K562 (cell line): ENCODE data around the gene PPEF2. TPM values are rescaled to one million over a fixed set of nuclear protein-coding genes. Genes with fewer than 3 reads are reported as not detected.

ENCODE experiments used
- ATAC-seq: fragments of 200-7000 bp; cut with Tn5 transposase; 3 replicates; pipeline ENCODE4 v1.9.1; 2020; ENCODE audit warnings: moderate library complexity
- BruUV-seq: library from RNA; stranded (reverse); fragments of 400-500 nt; replicated peaks from 2 replicates; lab custom pipeline; 2021; lab: Mats Ljungman, UMichigan
- CTCF ChIA-PET: fragments of 300-600 bp; formaldehyde crosslinking; extraction: SDS; loops from one replicate; lab custom pipeline; 2021; ENCODE audit warnings: low intra/inter-chr PET ratio; lab: Yijun Ruan, JAX
- POLR2A ChIA-PET: fragments of 300-600, 350-650 bp; sonication (Branson Sonifier 250); formaldehyde crosslinking; extraction: SDS; loops from one replicate; lab custom pipeline; 2021; ENCODE audit warnings: antibody characterized with exemption, inconsistent platforms; lab: Yijun Ruan, JAX
- DNase-seq, 4 experiments: peaks; one replicate each; pipeline versions ENCODE4 v3.0.0 to v3.0.0-alpha.2; 2011 to 2018; ENCODE audit warnings: low spot score in 3 of 4, mixed read lengths in 3 of 4; ENCODE audit errors: extremely low read depth in 1 of 4
- FAIRE-seq: peaks from 2 replicates; lab custom pipeline; 2011; peaks lifted over from hg19 to GRCh38; lab: Jason Lieb, UNC
- H2AFZ ChIP-seq: 2 replicates; pipeline ENCODE4 v1.6.0; 2011; ENCODE audit warnings: low read depth, low read length, control low read depth, inconsistent platforms
- H3K27ac ChIP-seq: fragments of 200-600 bp; 3 replicates; pipeline ENCODE4 v1.8.0; 2011; ENCODE audit warnings: low read depth, mild to moderate bottlenecking, control low read depth, inconsistent platforms, low read length, moderate library complexity, mixed read lengths; ENCODE audit errors: extremely low read depth
- H3K27me3 ChIP-seq, 2 experiments: fragments of 300-600 bp in 1 of 2; 2 replicates in 1 of 2; 3 replicates in 1 of 2; pipeline versions ENCODE4 v1.6.0 to v1.8.0; 2011; ENCODE audit warnings: inconsistent platforms in 2 of 2, low read length in 2 of 2, mild to moderate bottlenecking in 1 of 2, mixed read lengths in 1 of 2, moderate library complexity in 1 of 2; ENCODE audit not compliant: control insufficient read depth in 2 of 2, insufficient read depth in 2 of 2
- H3K36me3 ChIP-seq: fragments of 300-600 bp; 3 replicates; pipeline ENCODE4 v1.8.0; 2011; ENCODE audit warnings: mild to moderate bottlenecking, low read length, inconsistent platforms; ENCODE audit not compliant: control insufficient read depth, insufficient read depth
- H3K4me1 ChIP-seq, 2 experiments: fragments of 200-600 bp in 1 of 2; replicated peaks in 1 of 2; 2 replicates in 1 of 2; 3 replicates in 1 of 2; pipeline versions ENCODE4 v1.5.1 to v1.8.0; 2011; ENCODE audit warnings: inconsistent platforms in 2 of 2, low read length in 2 of 2, mild to moderate bottlenecking in 1 of 2, mixed read lengths in 1 of 2, moderate library complexity in 1 of 2; ENCODE audit not compliant: control insufficient read depth in 2 of 2, insufficient read depth in 2 of 2
- H3K4me2 ChIP-seq: 2 replicates; pipeline ENCODE4 v1.6.1; 2011; ENCODE audit warnings: low read length, control low read depth, inconsistent platforms, mixed read lengths; ENCODE audit not compliant: insufficient read depth
- H3K4me3 ChIP-seq: fragments of 200-600 bp; sonication (generic), shearing (Covaris generic); 2 replicates; pipeline ENCODE4 v1.5.1; 2016; ENCODE audit warnings: control low read depth, inconsistent platforms
- H3K79me2 ChIP-seq: fragments of 200-600 bp; 3 replicates; pipeline ENCODE4 v1.8.0; 2011; ENCODE audit warnings: low read length, inconsistent platforms; ENCODE audit not compliant: control insufficient read depth, insufficient read depth
- H3K9ac ChIP-seq, 2 experiments: 2 replicates each; pipeline versions ENCODE4 v1.6.0 to v1.6.1; 2011; ENCODE audit warnings: low read depth in 2 of 2, low read length in 2 of 2, control low read depth in 1 of 2, inconsistent platforms in 1 of 2, mild to moderate bottlenecking in 1 of 2, mixed read lengths in 1 of 2; ENCODE audit not compliant: insufficient read depth in 1 of 2
- H3K9me1 ChIP-seq: one replicate; pipeline ENCODE4 v1.6.0; 2011; ENCODE audit warnings: inconsistent platforms, mild to moderate bottlenecking, low read length, moderate library complexity; ENCODE audit not compliant: control insufficient read depth, insufficient read depth
- H3K9me3 ChIP-seq: replicated peaks from 2 replicates; pipeline ENCODE4 v1.5.1; 2011; ENCODE audit warnings: low read depth, low read length, inconsistent platforms; ENCODE audit not compliant: control insufficient read depth, insufficient read depth
- H4K20me1 ChIP-seq: replicated peaks from 2 replicates; pipeline ENCODE4 v1.6.1; 2011; ENCODE audit warnings: low read length, inconsistent platforms, mixed read lengths; ENCODE audit not compliant: control insufficient read depth, insufficient read depth
- CCNT2 ChIP-seq: IDR thresholded peaks from 2 replicates; pipeline ENCODE4 v1.6.1; 2011; ENCODE audit warnings: borderline replicate concordance, low read depth, mild to moderate bottlenecking, moderate library complexity, mixed read lengths, low read length; ENCODE audit not compliant: insufficient read length; ENCODE audit errors: extremely low read depth
- HLTF ChIP-seq: fragments of 450-650 bp; IDR thresholded peaks from 2 replicates; pipeline ENCODE4 v1.6.1; 2016
- HOXB6 ChIP-seq: fragments of 250-450 bp; sonication (Bioruptor Pico); IDR thresholded peaks from 2 replicates; pipeline ENCODE4 v1.5.1; 2022; ENCODE audit warnings: mild to moderate bottlenecking, borderline replicate concordance
- KAT2B ChIP-seq: IDR thresholded peaks from one replicate; pipeline ENCODE4 v1.6.1; 2012; ENCODE audit warnings: low read depth, mild to moderate bottlenecking, control low read depth, inconsistent platforms, low read length, moderate library complexity
- KLF1 ChIP-seq: fragments of 450-650 bp; IDR thresholded peaks from 2 replicates; pipeline ENCODE4 v1.6.1; 2016; ENCODE audit warnings: missing genetic modification characterization, missing compliant biosample characterization
- NR1H2 ChIP-seq: sonication (generic); formaldehyde crosslinking; IDR thresholded peaks from 2 replicates; pipeline ENCODE4 v1.4.0; 2020; ENCODE audit warnings: mild to moderate bottlenecking, missing genetic modification reagents
- NUFIP1 ChIP-seq: fragments of 450-650 bp; IDR thresholded peaks from 2 replicates; pipeline ENCODE4 v1.6.1; 2018; ENCODE audit not compliant: partially characterized antibody
- SAP30 ChIP-seq: fragments of 200-600 bp; sonication (generic); IDR thresholded peaks from 2 replicates; pipeline ENCODE4 v1.6.1; 2012; ENCODE audit warnings: borderline replicate concordance, low read depth, mild to moderate bottlenecking, moderate library complexity, low read length, control low read depth, inconsistent platforms; ENCODE audit not compliant: insufficient read depth, poor library complexity, severe bottlenecking
- ZNF274 ChIP-seq: IDR thresholded peaks from 2 replicates; pipeline ENCODE4 v1.6.1; 2011; ENCODE audit warnings: low read depth, mild to moderate bottlenecking, low read length, moderate library complexity, borderline replicate concordance
- WGBS: fragments of 100-300 bp; shearing (Covaris generic); methylation state at CpG from one replicate; pipeline ENCODE4 v1.1.6; 2016; ENCODE audit warnings: low coverage, mixed read lengths; ENCODE audit not compliant: insufficient coverage; ENCODE audit errors: missing lambda C conversion rate; 5-methylcytosine and 5-hydroxymethylcytosine counted together
- in situ Hi-C: fragments of 300-500 bp; cut with MboI; formaldehyde crosslinking; loops from 4 replicates; pipeline ENCODE4 v1.15.0; 2018; ENCODE audit warnings: inconsistent platforms, mixed read lengths
- intact Hi-C: fragments of 100-400 bp; cut with micrococcal nuclease; formaldehyde crosslinking; loops from 2 replicates; pipeline ENCODE4 v1.14.2; 2022
- polyA plus RNA-seq, 8 experiments: library from polyadenylated mRNA; depleted of rRNA in 4 of 8; stranded (reverse) in 5 of 8; unstranded in 3 of 8; fragments of >200 nt; fragmentation: Nextera tagmentation in 2 of 8; fragmentation: Illumina TruSeq in 1 of 8; extraction: Ambion mirVana in 2 of 8; extraction: Trizol in 1 of 8; gene quantifications; 2 replicates each; pipeline versions ENCODE4 v1.2.1 to v1.2.3, GENCODE V29; 2011 to 2014; ENCODE audit warnings: inconsistent platforms in 1 of 8, missing spikeins in 1 of 8
- total RNA-seq, 7 experiments: library from RNA; depleted of rRNA in 6 of 7; stranded (reverse); fragments of >200 nt in 6 of 7; fragmentation: Illumina TruSeq in 2 of 7; extraction: Trizol in 2 of 7; gene quantifications; 2 replicates each; pipeline versions ENCODE4 v1.2.1 to v1.2.3, GENCODE V29; 2011 to 2021; ENCODE audit warnings: low replicate concordance in 1 of 7
- TF ChIP-seq, protein P1 (sequence below): fragments of 450-650 bp; IDR thresholded peaks from 2 replicates; pipeline ENCODE4 v1.7.1; 2018; ENCODE audit warnings: mild to moderate bottlenecking, low read depth; ENCODE audit not compliant: partially characterized antibody
- TF ChIP-seq, protein P2 (sequence below), 2 experiments: fragments of 200-800 bp in 1 of 2; sonication (Bioruptor generic) in 1 of 2; sonication (generic) in 1 of 2; formaldehyde crosslinking in 1 of 2; IDR thresholded peaks in 1 of 2; conservative IDR thresholded peaks in 1 of 2; 2 replicates each; pipeline versions ENCODE4 v1.5.0 to v1.6.1; 2016 to 2020; ENCODE audit warnings: missing compliant biosample characterization in 1 of 2, missing genetic modification characterization in 1 of 2, missing genetic modification reagents in 1 of 2
- TF ChIP-seq, protein P3 (sequence below): fragments of 450-650 bp; formaldehyde crosslinking; IDR thresholded peaks from 2 replicates; pipeline ENCODE4 v1.4.0; 2022; ENCODE audit warnings: mild to moderate bottlenecking, moderate library complexity

Gene PPEF2
- total and polyA plus RNA-seq, 9 of the 15 experiments (the other 6 are each of a cell fraction or from before 2014, with no cell fraction given) = not detected

DNA sequence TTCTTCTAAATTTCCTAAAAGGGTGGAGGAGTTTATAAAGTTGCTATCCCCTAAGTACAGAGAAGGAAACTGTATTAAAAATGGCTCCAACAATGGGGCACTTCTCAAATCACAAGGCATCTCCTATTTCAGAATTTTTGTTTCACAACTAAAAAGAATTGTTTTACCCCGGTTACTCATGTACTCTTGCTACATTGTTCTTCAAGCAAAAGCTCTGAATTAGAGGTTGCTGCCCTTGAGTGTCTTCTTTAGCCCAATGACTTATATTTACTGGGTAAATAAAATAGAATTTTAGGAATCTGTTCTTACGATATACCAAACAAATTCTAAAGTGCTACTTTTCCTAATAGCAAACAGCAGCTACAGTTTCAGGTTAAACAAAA, 67.5 kb downstream of the PPEF2 start:
- DNase-seq (no peak), FAIRE-seq (no peak), ATAC-seq (no peak)
- Histone ChIP-seq H3K27me3 (no peaks in the 10 kb centered on the region), H3K4me1 (no peaks in the 10 kb centered on the region), H3K4me2 (no peak overlapping the region), H2AFZ (0 out of 2 replicates have a peak overlapping the region, but pooled peaks have one; percentile 8), H3K9me3 (no peaks in the 10 kb centered on the region; the same call in 1 of the 2 replicates), H3K9ac (no peak overlapping the region), H3K4me3 (no peak overlapping the region), H3K27ac (no peak overlapping the region), H3K9me1 (no peaks in the 10 kb centered on the region), H4K20me1 (no peaks in the 10 kb centered on the region), H3K79me2 (no peaks in the 10 kb centered on the region), H3K36me3 (no peaks in the 10 kb centered on the region)
- in situ Hi-C loops = no loop called here
- BruUV-seq = no TSS peak
- intact Hi-C loops = no loop called here
- TF ChIP-seq HOXB6 (CRISPR knock-in tag) (no peak), KLF1 (no peak), NR1H2 (CRISPR knock-in tag) (no peak), KAT2B (no peak), SAP30 (no peak), ZNF274 (no peak), HLTF (no peak), NUFIP1 (no peak), CCNT2 (no peak)
- TF ChIP-seq, protein P1, sequence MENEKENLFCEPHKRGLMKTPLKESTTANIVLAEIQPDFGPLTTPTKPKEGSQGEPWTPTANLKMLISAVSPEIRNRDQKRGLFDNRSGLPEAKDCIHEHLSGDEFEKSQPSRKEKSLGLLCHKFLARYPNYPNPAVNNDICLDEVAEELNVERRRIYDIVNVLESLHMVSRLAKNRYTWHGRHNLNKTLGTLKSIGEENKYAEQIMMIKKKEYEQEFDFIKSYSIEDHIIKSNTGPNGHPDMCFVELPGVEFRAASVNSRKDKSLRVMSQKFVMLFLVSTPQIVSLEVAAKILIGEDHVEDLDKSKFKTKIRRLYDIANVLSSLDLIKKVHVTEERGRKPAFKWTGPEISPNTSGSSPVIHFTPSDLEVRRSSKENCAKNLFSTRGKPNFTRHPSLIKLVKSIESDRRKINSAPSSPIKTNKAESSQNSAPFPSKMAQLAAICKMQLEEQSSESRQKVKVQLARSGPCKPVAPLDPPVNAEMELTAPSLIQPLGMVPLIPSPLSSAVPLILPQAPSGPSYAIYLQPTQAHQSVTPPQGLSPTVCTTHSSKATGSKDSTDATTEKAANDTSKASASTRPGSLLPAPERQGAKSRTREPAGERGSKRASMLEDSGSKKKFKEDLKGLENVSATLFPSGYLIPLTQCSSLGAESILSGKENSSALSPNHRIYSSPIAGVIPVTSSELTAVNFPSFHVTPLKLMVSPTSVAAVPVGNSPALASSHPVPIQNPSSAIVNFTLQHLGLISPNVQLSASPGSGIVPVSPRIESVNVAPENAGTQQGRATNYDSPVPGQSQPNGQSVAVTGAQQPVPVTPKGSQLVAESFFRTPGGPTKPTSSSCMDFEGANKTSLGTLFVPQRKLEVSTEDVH = no peak
- TF ChIP-seq, protein P2, sequence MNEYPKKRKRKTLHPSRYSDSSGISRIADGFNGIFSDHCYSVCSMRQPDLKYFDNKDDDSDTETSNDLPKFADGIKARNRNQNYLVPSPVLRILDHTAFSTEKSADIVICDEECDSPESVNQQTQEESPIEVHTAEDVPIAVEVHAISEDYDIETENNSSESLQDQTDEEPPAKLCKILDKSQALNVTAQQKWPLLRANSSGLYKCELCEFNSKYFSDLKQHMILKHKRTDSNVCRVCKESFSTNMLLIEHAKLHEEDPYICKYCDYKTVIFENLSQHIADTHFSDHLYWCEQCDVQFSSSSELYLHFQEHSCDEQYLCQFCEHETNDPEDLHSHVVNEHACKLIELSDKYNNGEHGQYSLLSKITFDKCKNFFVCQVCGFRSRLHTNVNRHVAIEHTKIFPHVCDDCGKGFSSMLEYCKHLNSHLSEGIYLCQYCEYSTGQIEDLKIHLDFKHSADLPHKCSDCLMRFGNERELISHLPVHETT (CRISPR knock-in tag; conservative IDR thresholded peaks at IDR 0.05 in 1 of 2, IDR thresholded peaks at IDR 0.05 in 1 of 2) = no peak
- TF ChIP-seq, protein P3, sequence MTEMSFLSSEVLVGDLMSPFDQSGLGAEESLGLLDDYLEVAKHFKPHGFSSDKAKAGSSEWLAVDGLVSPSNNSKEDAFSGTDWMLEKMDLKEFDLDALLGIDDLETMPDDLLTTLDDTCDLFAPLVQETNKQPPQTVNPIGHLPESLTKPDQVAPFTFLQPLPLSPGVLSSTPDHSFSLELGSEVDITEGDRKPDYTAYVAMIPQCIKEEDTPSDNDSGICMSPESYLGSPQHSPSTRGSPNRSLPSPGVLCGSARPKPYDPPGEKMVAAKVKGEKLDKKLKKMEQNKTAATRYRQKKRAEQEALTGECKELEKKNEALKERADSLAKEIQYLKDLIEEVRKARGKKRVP = no peak
- ChIA-PET POLR2A (no interaction called here), CTCF (no interaction called here)
- WGBS = 27% methylated on average over 2 of the region's 2 CpGs
